ENCODE data around the gene NLE1. TPM values are rescaled to one million over a fixed set of nuclear protein-coding genes. Genes with fewer than 3 reads are reported as not detected.
A peak's percentile ranks its signal among the peaks of the same experiment; 100 is the strongest.

The NLE1 gene
- total RNA-seq, 1 donor from 2014 or later, result 45.3 TPM

GRCh38 chr17:35082073-35082657 is 59.9 kb downstream of the NLE1 start:
- Mint-ChIP-seq H3K4me1 (peaks cover 67% of the 10 kb centered on the region), H3K9me3 (no peaks in the 10 kb centered on the region), H3K27ac (peak overlapping the region; percentile 94), H3K4me3 (peak overlapping the region; percentile 49), H3K36me3 (ENCODE audit: low read depth) (peaks cover 18% of the 10 kb centered on the region), H3K27me3 (no peaks in the 10 kb centered on the region)
- intact Hi-C loops (cut with micrococcal nuclease), result loop anchor here (1.0 to 10.0 kb wide), 2 partner anchors 8 to 697 kb away; no protein-coding TSS in a partner anchor
- DNase-seq, result no peak

GRCh38 chr17:35081638-35082037 is 60.5 kb downstream of the NLE1 start:
- intact Hi-C loops (cut with micrococcal nuclease), result loop anchor here (1.0 to 10.0 kb wide), 2 partner anchors 7 to 697 kb away; no protein-coding TSS in a partner anchor
- peaks cover 64% of the 10 kb centered on the region for H3K4me1 Mint-ChIP-seq
- no peaks in the 10 kb centered on the region for H3K27me3 Mint-ChIP-seq
- no peak for DNase-seq
- H3K36me3 Mint-ChIP-seq (ENCODE audit: low read depth), result peaks cover 18% of the 10 kb centered on the region
- H3K27ac Mint-ChIP-seq, result peak overlapping the region; percentile 66
- no peaks in the 10 kb centered on the region for H3K9me3 Mint-ChIP-seq
- no peak overlapping the region for H3K4me3 Mint-ChIP-seq

DNA sequence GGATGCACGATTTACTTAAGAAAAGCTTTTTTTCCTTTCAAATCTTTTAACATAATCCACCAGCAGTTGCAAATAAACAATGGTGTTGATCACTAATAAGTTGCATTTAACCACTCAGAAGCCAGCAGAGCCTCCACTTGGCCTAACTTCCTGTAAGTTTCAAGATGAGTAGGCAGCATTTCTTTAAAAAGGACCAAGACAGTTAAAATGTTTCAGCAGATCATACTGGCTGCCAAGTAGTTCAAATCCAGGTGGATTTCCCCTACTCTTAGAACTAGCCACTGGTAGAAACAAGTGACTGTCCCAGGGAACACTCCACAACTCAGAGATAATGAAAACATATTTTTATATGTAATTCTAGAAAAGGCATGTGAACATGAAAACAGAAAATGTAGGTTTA is 61.6 kb downstream of the NLE1 start:
- Mint-ChIP-seq H3K36me3 (ENCODE audit: low read depth) (peaks cover 18% of the 10 kb centered on the region), H3K4me3 (peak overlapping the region; percentile 36), H3K27me3 (no peaks in the 10 kb centered on the region), H3K27ac (peak overlapping the region; percentile 80), H3K9me3 (no peaks in the 10 kb centered on the region), H3K4me1 (peaks cover 59% of the 10 kb centered on the region)
- intact Hi-C loops (cut with micrococcal nuclease), result loop anchor here (1.0 to 10.0 kb wide), 2 partner anchors 17 to 696 kb away; partner anchors contain the start of gene RFFL
- peak; percentile 73 for DNase-seq

DNA sequence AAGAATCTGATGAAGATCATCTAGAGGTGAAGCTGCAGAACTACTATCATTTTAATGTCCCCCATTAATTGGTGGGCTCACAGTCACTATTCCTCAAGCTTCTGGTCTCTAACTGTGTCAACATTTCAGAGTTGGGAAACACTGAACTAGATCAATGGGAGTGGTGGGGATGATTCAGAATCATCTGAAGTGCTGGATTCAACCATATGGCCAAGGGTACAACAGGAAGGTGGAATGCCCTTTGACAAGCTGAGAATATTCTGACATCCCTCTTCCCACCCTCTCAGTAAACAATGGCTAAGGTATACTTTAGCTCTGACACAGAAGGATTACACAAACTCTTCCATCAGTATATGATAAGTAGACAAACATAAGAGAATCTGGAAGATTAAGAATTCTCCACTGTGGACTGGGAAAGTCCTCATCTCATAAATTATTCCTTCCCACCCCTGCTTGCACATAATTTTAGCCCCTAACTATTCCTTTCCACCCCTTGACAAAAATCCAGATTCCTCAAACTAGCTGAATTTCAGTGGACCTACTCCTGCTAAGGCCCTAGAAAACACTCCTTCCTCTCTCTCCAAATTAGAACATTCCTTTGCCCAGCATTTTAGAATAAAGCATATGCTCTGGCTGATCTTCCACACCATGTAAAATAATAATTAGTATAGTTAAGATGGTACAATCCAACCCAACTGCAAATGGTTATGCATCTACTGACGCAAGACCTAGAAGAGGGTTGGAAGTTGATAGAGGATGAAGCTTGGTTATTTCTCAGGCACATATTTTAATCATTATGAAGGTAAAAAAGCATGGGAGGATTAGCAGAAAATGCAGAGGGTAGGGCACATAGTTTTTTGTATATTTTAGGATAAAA is 62.3 kb downstream of the NLE1 start:
- H3K27ac Mint-ChIP-seq, result peak overlapping the region; percentile 40
- peaks cover 59% of the 10 kb centered on the region for H3K4me1 Mint-ChIP-seq
- no peak for DNase-seq
- intact Hi-C loops (cut with micrococcal nuclease), result loop anchor here (1.0 to 10.0 kb wide), 2 partner anchors 16 to 695 kb away; partner anchors contain the start of gene RFFL
- H3K4me3 Mint-ChIP-seq, result peak overlapping the region; percentile 36
- no peaks in the 10 kb centered on the region for H3K9me3 Mint-ChIP-seq
- peaks cover 16% of the 10 kb centered on the region for H3K36me3 Mint-ChIP-seq (ENCODE audit: low read depth)
- H3K27me3 Mint-ChIP-seq, result no peaks in the 10 kb centered on the region

Other genes starting within 250 kb of the NLE1 start
- gene CCT6B, start 180.8 kb downstream of the NLE1 start, total RNA-seq, result 0.40 and 1.3 TPM in 2 replicates
- gene ZNF830, start 180.8 kb downstream of the NLE1 start, total RNA-seq, result 24.7 and 28.4 TPM in 2 replicates
- 67.2 and 67.3 TPM in 2 replicates for gene LIG3, start 161.8 kb downstream of the NLE1 start, total RNA-seq
- 23.5 TPM in 2 replicates for gene RFFL, start 78.6 kb downstream of the NLE1 start, total RNA-seq
- gene RAD51D, start 22.4 kb downstream of the NLE1 start, total RNA-seq, result 32.6 and 35.2 TPM in 2 replicates
- gene FNDC8, start 20.7 kb downstream of the NLE1 start, total RNA-seq, result not detected in 2 replicates
- gene UNC45B, start 5.5 kb upstream of the NLE1 start, total RNA-seq, result not detected in 2 replicates
- gene SLC35G3, start 52.1 kb upstream of the NLE1 start, total RNA-seq, result 0.09 TPM in 1 of 2 replicates, not detected in the other
- gene SLFN5, start 100.8 kb upstream of the NLE1 start, total RNA-seq, result 6.9 and 8.9 TPM in 2 replicates
- 72.3 and 73.6 TPM in 2 replicates for gene SLFN11, start 231.3 kb upstream of the NLE1 start, total RNA-seq